ENCODE measurements around the gene ARRDC2. TPM values are rescaled to one million over a fixed set of nuclear protein-coding genes. Genes with fewer than 3 reads are reported as not detected.

The ARRDC2 gene
- total and polyA plus RNA-seq, 10 donors, result 46.0 to 70.4 (median 56.1) TPM

- peaks cover 4 to 73% (median 37%) of the 10 kb centered on the region in 6 donors for H3K36me3 ChIP-seq
- peak overlapping the region; percentile 35 to 71 (median 59) for H3K4me3 ChIP-seq
- H3K4me1 ChIP-seq, result peaks cover 21 to 80% (median 50%) of the 10 kb centered on the region in 6 donors
- intact Hi-C loops (cut with DNase I; ENCODE audit: low total_unique reads), result loop anchor here (1.0 kb wide), 1 partner anchor 51 kb away; no protein-coding TSS in a partner anchor
- peak; percentile 95 for DNase-seq
- no peaks in the 10 kb centered on the region for H3K27me3 ChIP-seq (replicated peaks in 1 of 7)
- WGBS, 5 donors, result 3 to 7% (median 4%) methylated on average over 30 to 46 of the region's 46 CpGs
- H3K27ac ChIP-seq, result peak overlapping the region; percentile 63 to 91 (median 86)
- H3K9me3 ChIP-seq, result no peaks in the 10 kb centered on the region
- TF ChIP-seq CTCF (IDR thresholded peaks at IDR 0.05 in 8 of 11, conservative IDR thresholded peaks at IDR 0.05 in 3 of 11), result peak; percentile 94 to 100 (median 99)
- TF ChIP-seq POLR2A (IDR thresholded peaks at IDR 0.05), result no peak
- peak; percentile 78 to 84 (median 80) for TF ChIP-seq POLR2AphosphoS5 (IDR thresholded peaks at IDR 0.05)
These were observed 690 bp upstream of the ARRDC2 start for GRCh38 chr19:18007044-18007916.

GRCh38 chr19:18008814-18009213 lies 844 bp downstream of the ARRDC2 start:
- intact Hi-C loops (cut with DNase I; ENCODE audit: low total_unique reads), result no loop called here
- TF ChIP-seq CTCF (IDR thresholded peaks at IDR 0.05 in 8 of 11, conservative IDR thresholded peaks at IDR 0.05 in 3 of 11) (no peak), POLR2AphosphoS5 (IDR thresholded peaks at IDR 0.05) (peak in 1 of 3 donors; percentile 49), POLR2A (IDR thresholded peaks at IDR 0.05) (no peak)
- peak; percentile 79 for DNase-seq
- 91 to 94% (median 93%) methylated on average over 4 to 11 of the region's 11 CpGs for WGBS, 5 donors
- Histone ChIP-seq H3K9me3 (no peaks in the 10 kb centered on the region), H3K4me3 (peak overlapping the region; percentile 35 to 71 (median 59)), H3K27ac (peak overlapping the region; percentile 39 to 91 (median 86)), H3K4me1 (peaks cover 11 to 81% (median 43%) of the 10 kb centered on the region in 6 donors), H3K27me3 (replicated peaks in 1 of 7) (no peaks in the 10 kb centered on the region), H3K36me3 (peaks cover 8 to 79% (median 52%) of the 10 kb centered on the region in 6 donors)

- intact Hi-C loops (cut with DNase I; ENCODE audit: low total_unique reads), result no loop called here
- DNase-seq, result no peak
- H3K9me3 ChIP-seq, result no peaks in the 10 kb centered on the region
- H3K27ac ChIP-seq, result peak overlapping the region in 6 of 8 donors; percentile 83 to 91 (median 87)
- WGBS, 5 donors, result 89 to 94% (median 93%) methylated on average over 24 to 37 of the region's 37 CpGs
- peaks cover 9 to 80% (median 56%) of the 10 kb centered on the region in 6 donors for H3K36me3 ChIP-seq
- H3K27me3 ChIP-seq (replicated peaks in 1 of 7), result no peaks in the 10 kb centered on the region
- peaks cover 11 to 81% (median 48%) of the 10 kb centered on the region in 6 donors for H3K4me1 ChIP-seq
- peak overlapping the region in 6 of 8 donors; percentile 48 to 71 (median 60) for H3K4me3 ChIP-seq
- TF ChIP-seq POLR2AphosphoS5 (IDR thresholded peaks at IDR 0.05) (peak in 1 of 3 donors; percentile 34), POLR2A (IDR thresholded peaks at IDR 0.05) (no peak)
These were observed 1.6 kb downstream of the ARRDC2 start for GRCh38 chr19:18009412-18010066.

- Histone ChIP-seq H3K27ac (peak overlapping the region in 3 of 8 donors; percentile 87 to 91 (median 88)), H3K4me1 (peaks cover 11 to 87% (median 49%) of the 10 kb centered on the region in 6 donors), H3K27me3 (replicated peaks in 1 of 7) (no peaks in the 10 kb centered on the region), H3K36me3 (peaks cover 9 to 83% (median 61%) of the 10 kb centered on the region in 6 donors), H3K9me3 (no peaks in the 10 kb centered on the region), H3K4me3 (peak overlapping the region in 6 of 8 donors; percentile 15 to 71 (median 60))
- WGBS, 5 donors, result 87 to 96% (median 91%) methylated on average over 8 to 11 of the region's 11 CpGs
- TF ChIP-seq POLR2AphosphoS5 (IDR thresholded peaks at IDR 0.05), result peak in 1 of 3 donors; percentile 33
- TF ChIP-seq POLR2A (IDR thresholded peaks at IDR 0.05), result no peak
- no peak for DNase-seq
- intact Hi-C loops (cut with DNase I; ENCODE audit: low total_unique reads), result no loop called here
These were observed 2.2 kb downstream of the ARRDC2 start for GRCh38 chr19:18010149-18010548.

Measured in spleen (tissue), 11 donors.